GM18520 (cell line): ENCODE results near the gene LTV1.
"Not testable (repeated sequence)": the region's sequence is repeated elsewhere in the genome, so short reads cannot be mapped to it uniquely, and the experiment has no call there.

ENCODE experiments used
- ATAC-seq: cut with Tn5 transposase; IDR thresholded peaks from one replicate; pipeline ENCODE4 v1.9.1; 2021; ENCODE audit not compliant: unreplicated experiment

Gene LTV1

DNA sequence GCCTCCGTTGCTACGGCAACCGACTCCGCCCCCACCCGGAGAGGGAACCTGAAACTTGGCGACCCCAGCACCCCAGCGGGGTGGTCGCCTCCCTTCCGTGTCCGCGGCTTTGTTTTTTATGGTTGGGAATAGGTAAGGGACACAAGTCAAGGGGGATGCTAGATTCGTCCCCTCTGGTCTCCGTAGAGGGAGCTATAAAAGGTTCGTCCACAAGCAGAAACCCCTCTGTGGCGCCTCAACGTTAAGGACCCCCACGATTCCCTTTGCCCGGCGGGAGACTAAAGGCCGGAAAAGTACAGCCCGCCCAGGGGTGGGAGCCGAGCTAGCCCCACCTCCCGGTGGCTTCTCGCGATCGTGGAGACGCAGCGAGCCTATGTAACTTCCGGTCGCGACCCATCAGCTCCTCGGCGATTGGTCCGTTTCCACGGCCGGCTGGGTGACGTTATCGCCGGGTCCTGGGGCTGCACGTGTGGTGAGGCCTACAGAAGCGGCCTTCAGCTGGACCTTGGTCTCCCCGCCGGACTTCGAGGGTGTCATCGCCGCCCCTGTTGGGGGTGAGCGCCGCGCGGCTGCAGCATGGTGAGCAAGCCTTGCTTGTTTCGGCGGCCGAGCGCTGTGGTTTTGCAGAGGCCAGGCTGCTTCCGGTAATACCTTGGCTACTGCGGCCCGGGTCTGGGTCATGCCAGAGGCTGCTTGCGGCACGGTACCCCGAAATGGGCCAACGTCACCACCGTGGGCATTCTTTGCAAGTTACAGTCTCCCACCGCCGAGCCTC lies at the start of gene LTV1:
Gene LTV1 (plus strand): TSS at position 437 of the 775 bp plus-strand sequence. CDS start 140 bp downstream, at position 577.
- peak; percentile 99 for ATAC-seq

GRCh38 chr6:143796551-143796950 lies 46.6 kb upstream of the LTV1 start:
- ATAC-seq = not testable (repeated sequence)

GRCh38 chr6:143798487-143798886 lies 44.7 kb upstream of the LTV1 start:
- ATAC-seq = not testable (repeated sequence)

DNA sequence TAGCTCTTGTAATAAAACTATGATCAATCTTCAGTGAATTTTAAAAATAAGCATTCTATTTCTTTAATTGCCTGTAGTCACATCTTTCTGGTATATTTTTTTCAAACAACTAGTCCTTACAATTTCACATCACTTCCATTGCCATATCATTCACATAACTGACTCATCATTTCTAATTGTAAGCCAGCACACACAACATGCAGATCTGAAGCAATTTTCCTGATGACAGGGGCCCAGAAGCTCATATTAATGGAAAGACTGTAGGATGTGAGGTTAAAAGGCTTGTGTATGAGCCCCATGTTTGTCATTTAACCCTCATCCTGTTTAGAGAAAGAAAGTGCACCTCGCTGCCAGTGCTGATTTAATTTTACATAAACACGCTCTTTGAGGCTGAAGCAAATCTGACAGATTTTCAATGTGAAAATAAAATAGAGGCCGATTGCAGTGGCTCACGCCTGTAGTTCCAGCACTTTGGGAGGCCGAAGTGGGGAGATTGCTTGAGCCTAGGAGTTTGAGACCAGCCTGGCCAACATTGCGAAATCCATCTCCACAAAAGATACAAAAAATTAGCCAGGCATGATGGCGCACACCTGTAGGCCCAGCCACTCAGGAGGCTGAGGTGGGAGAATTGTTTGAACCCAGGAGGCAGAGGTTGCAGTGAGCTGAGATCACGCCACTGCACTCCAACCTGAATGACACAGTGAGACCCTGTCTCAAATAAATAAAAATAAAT lies 40.1 kb upstream of the LTV1 start:
- ATAC-seq = no peak

DNA sequence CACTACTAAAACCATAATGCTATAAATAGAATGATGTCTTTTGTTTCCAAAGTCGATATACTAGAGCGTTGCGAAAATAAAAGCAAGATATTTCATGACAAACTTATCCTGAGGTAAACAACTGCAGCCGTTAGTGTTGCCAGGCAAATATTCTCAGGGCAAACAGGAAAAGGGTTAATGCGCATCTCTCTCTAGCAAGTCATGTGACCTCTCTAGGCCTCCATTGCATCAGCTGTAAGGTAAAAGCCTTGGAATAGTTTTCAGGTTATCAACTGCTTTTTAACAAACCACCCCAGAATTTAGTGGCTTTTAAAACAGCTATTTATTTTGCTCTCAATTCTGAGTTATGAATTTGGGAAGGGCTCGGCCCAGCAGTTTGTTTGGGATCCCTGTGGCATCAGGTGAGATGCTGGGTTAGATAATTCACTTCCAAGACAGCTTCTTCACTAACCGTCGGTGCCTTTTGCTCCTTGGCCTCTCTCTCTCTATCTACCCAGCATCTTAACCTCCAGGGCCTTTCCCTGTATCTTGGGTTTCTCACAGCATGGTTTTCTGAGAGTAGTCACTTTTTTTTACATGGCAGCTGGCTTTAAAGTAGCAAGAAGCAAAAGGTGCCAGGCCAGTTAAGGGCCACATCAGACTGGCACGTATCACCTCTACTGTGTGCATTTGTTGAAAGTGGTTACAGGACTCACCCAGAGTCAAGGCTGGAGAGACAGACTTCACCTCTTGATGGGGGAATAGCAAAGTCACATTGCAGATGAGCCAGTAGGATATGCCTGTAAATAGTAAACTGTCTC lies 39.2 kb upstream of the LTV1 start:
- no peak for ATAC-seq

GRCh38 chr6:143804835-143805239 lies 38.3 kb upstream of the LTV1 start:
- ATAC-seq = no peak

GRCh38 chr6:143806282-143807102 lies 36.6 kb upstream of the LTV1 start:
- no peak for ATAC-seq

DNA sequence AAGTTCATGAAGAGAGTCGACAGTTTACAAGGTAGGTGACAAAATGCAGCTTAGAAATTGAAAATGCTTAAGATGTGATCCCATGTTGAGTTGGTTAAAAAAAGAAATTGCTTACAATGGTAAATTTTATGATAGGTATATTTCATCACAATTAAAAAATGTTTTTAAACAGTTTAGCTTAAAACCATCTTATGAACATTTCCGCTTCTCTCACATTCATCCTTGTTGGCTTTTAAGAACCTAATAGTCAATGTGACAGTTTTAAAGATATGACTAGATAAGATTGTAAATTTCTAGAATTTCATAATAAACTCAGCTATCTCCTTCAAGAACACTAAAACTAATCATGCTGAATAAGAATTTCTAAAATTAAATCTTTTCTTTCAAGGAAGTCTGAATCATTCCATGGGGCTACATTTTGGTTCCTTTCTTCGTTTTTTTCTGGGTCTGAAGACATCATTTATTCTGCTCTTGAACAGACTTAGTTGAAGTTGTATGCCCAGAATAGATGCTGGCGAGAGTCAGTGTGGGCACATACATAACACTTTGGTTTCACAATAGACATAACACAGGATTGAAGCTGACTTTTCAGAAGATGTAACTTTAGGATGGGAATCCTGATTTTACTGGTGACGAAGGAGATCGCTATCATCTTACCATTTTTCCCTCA lies 35.9 kb upstream of the LTV1 start:
- no peak for ATAC-seq

DNA sequence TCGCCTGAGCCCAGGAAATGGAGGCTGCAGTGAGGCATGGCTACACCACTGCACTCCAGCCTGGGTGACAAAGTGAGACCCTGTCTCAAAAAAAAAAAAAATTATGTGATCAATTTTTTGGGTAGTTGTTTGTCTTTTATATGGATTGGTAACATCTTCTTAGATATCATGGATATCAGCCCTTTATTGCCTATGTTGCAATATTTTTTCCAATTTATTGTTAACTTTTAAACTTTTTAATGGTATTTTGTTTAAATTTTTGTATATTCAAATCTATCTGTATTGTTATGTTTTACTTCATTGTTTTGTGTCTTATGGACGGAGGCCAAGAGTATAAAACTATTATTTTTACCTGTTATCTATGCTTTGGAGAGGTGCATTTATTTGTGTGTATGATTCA lies 32.4 kb upstream of the LTV1 start:
- ATAC-seq = no peak

- ATAC-seq = no peak
Measured at GRCh38 chr6:143811501-143812157, 31.5 kb upstream of the LTV1 start.

DNA sequence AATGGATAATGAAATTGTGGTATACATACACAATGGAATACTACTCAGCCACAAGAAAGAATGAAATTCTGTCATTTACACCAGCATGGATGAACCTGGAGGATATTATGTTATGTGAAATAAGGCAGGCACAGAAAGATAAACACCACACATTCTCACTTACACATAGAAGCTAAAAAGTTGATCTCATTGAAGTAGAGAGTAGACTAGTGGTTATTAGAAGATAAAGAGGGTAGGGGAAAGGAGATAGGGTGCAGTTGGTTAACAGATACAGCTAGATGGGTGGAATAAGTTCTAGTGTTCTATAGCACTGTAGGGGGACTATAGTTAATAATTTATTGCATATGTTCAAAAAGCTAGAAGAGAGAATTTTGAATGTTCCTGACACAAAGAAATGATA lies 25.5 kb upstream of the LTV1 start:
- ATAC-seq = no peak

GRCh38 chr6:143821359-143821758 lies 21.8 kb upstream of the LTV1 start:
- no peak for ATAC-seq

- ATAC-seq = no peak
Measured at GRCh38 chr6:143822584-143823024, 20.5 kb upstream of the LTV1 start.

DNA sequence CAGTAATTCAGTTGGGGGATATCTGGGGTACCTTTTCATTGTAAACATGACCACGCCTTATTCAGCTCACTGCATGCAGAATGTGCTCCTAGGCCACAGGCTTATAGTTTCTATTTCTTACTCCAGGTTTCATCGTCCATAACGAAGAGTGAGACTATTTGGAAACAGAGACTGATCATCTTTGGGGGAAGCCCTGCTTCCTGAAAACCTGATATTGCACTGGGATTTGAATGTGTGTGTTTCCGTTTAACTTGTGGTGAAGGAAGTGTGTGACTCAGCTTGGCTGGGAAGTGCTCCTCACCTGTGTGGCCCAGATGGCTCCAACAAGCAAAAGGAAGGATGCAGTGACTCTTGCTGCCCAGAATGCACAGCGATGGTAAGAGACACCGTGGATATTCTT lies 19.6 kb upstream of the LTV1 start:
- no peak for ATAC-seq

GRCh38 chr6:143828572-143828971 lies 14.6 kb upstream of the LTV1 start:
- no peak for ATAC-seq

DNA sequence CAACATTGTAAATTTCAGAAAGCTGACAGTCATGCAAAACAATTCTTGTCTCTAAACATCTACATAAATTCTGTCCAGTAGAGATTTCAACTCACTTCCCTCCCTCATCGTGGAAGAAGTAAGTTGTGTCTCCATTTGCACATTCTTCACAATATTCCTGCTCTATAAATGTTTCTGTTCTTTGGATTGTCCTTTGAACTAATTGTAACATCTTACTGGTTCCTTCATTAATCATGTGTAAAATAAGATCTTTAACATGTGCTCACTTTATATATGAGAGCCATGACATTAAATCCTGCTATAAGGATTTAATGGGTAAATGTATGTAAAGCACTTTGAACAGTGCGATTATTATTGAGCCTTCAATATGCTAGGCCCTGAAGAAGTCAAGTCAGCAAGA lies 7.0 kb upstream of the LTV1 start:
- no peak for ATAC-seq

DNA sequence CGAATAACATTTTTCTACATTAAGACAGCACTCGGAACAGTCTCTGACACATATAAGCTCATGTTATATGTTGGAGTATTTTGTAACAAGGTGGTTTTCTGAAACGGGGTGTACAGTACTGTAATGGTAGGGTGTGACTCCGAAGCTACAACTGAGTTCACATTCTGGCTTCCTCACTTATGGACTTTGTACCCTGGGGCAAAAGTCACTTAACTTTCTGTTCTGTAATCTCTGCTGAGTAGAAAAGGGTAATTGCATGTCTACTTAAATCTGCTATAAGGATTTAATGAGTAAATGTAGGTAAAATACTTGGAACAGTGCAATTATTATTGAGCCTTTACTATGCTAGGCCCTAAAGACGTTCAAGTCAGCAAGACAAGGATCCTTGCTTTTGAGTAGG lies 4.7 kb upstream of the LTV1 start:
- no peak for ATAC-seq

DNA sequence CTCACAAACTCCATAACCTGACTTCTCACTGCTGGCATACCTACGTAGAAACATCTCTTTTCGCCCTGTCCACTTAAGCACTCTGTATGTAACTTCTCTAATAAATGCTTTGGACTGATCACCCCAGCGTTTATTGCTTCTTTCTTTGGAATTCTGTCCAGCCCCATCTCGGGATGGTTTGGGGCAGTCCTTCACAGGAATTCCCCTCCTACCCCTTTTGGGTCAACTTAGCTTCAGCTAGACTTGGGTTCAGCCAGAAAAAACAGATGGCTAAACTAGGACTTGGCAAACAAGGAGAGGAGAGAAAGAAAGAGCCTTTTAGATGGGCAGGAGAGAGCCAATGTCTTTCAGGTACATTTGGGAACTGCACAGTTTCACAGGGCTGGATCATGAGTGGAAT lies 3.9 kb upstream of the LTV1 start:
- no peak for ATAC-seq

GRCh38 chr6:143840595-143841265 lies 2.4 kb upstream of the LTV1 start:
- ATAC-seq = no peak
